ENCODE measurements around the gene BRAF.

DNA sequence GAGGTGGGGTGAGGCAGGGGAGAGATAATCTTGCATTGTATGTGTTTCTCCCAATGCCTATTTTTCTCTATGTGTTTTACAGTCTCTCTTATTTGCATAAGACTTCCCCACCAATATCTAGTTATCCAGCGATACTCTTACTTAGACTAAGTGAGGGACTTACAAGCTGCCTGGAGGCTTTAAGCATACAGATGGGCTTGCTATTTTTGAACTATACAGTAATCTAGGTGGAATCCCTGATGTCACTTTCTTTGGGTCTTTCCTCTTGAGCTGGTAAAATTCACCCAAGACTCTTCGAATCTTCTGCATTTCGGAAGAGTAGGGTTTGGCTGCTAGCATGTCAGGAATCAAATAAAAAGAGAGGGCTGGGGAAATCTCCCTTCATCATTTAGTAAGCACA lies 151.6 kb downstream of the BRAF start:
- TF ChIP-seq, protein P1, sequence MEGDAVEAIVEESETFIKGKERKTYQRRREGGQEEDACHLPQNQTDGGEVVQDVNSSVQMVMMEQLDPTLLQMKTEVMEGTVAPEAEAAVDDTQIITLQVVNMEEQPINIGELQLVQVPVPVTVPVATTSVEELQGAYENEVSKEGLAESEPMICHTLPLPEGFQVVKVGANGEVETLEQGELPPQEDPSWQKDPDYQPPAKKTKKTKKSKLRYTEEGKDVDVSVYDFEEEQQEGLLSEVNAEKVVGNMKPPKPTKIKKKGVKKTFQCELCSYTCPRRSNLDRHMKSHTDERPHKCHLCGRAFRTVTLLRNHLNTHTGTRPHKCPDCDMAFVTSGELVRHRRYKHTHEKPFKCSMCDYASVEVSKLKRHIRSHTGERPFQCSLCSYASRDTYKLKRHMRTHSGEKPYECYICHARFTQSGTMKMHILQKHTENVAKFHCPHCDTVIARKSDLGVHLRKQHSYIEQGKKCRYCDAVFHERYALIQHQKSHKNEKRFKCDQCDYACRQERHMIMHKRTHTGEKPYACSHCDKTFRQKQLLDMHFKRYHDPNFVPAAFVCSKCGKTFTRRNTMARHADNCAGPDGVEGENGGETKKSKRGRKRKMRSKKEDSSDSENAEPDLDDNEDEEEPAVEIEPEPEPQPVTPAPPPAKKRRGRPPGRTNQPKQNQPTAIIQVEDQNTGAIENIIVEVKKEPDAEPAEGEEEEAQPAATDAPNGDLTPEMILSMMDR (IDR thresholded peaks at IDR 0.05), result no peak
- TF ChIP-seq POLR2A (IDR thresholded peaks at IDR 0.05), result no peak

Measured in right lobe of liver (tissue), 4 donors.